Right lobe of liver (tissue), 6 donors: Measurements from ENCODE around the gene KRT36. TPM values are rescaled to one million over a fixed set of nuclear protein-coding genes. Genes with fewer than 3 reads are reported as not detected.

Experiments
- ATAC-seq, 4 donors: fragments of 200-7000 bp; cut with Tn5 transposase; one replicate each; pipeline ENCODE4 v1.9.1; 2020; ENCODE audit warnings: mild to moderate bottlenecking in 4 of 4, moderate library complexity in 4 of 4
- DNase-seq, 3 donors: peaks; one replicate each; pipeline ENCODE4 v3.0.0-alpha.2; 2020
- H3K27ac ChIP-seq, 3 donors: fragments of 200-600 bp; one replicate each; pipeline ENCODE4 v1.8.0; 2022
- H3K27me3 ChIP-seq, 2 donors: fragments of 200-600 bp; one replicate each; pipeline ENCODE4 v1.8.0; 2022
- H3K36me3 ChIP-seq, 4 donors: fragments of 200-600 bp; sonication (generic) in 1 of 4; one replicate each; pipeline versions ENCODE4 v1.5.1 to v1.8.0; 2017 to 2022; ENCODE audit warnings: control low read depth in 1 of 4
- H3K4me1 ChIP-seq, 4 donors: fragments of 200-600 bp; sonication (generic) in 1 of 4; one replicate each; pipeline versions ENCODE4 v1.5.1 to v1.8.0; 2017 to 2022; ENCODE audit warnings: control low read depth in 1 of 4
- H3K4me3 ChIP-seq, 3 donors: fragments of 200-600 bp; one replicate each; pipeline ENCODE4 v1.8.0; 2022
- H3K9me3 ChIP-seq, 4 donors: fragments of 200-600 bp; sonication (generic) in 1 of 4; one replicate each; pipeline versions ENCODE4 v1.5.1 to v1.8.0; 2017 to 2022; ENCODE audit warnings: control low read depth in 1 of 4
- CTCF ChIP-seq, 4 donors: fragments of 200-600 bp in 3 of 4; fragments of 450-650 bp in 1 of 4; IDR thresholded peaks; one replicate each; pipeline versions ENCODE4 v1.5.1 to v1.8.0; 2016 to 2022; ENCODE audit warnings: antibody characterized with exemption in 4 of 4, mild to moderate bottlenecking in 2 of 4
- POLR2A ChIP-seq: fragments of 450-650 bp; IDR thresholded peaks from one replicate; pipeline ENCODE4 v1.6.1; 2017; ENCODE audit warnings: antibody characterized with exemption, mild to moderate bottlenecking
- WGBS: methylation state at CpG from one replicate; pipeline ENCODE4 v1.1.6; 2018; ENCODE audit warnings: low coverage, low lambda C conversion rate; ENCODE audit not compliant: insufficient coverage; ENCODE audit errors: missing lambda C conversion rate; 5-methylcytosine and 5-hydroxymethylcytosine counted together
- intact Hi-C, 2 donors: fragments of 100-400 bp; cut with DNase I; formaldehyde crosslinking; loops; one replicate each; pipeline versions ENCODE4 v1.11.2 to v1.14.1; 2022
- total RNA-seq, 6 experiments: library from RNA; depleted of rRNA in 2 of 6; stranded (reverse); fragments of >200 nt in 2 of 6; fragmentation: NEBNext Ultra II Directional in 3 of 6; extraction: Animal tissue kit (Norgen Biotek cat#: 25700) in 3 of 6; gene quantifications; one replicate each; pipeline versions ENCODE4 v1.1.0 to v1.2.4, GENCODE V29; 2016 to 2023
- donor health status: DM: no; HTN: yes; CAD: no.
- donor health status: DM: no; HTN: no; CAD: no.
- donor health status: DM: no; HTN: no; CAD: no.
- donor health status: DM: no; HTN: yes; CAD: no.
- donor health status: DM: no; HTN: yes; CAD: no.

KRT36 gene
- total RNA-seq, 6 experiments from 2014 or later = not detected

GRCh38 chr17:41446806-41447205 is 42.9 kb downstream of the KRT36 start:
- H3K27ac ChIP-seq = no peak overlapping the region
- no peaks in the 10 kb centered on the region for H3K9me3 ChIP-seq
- no peak overlapping the region for H3K4me3 ChIP-seq
- intact Hi-C loops = no loop called here
- WGBS = 42% methylated on average over 2 of the region's 2 CpGs
- no peak for ATAC-seq
- TF ChIP-seq POLR2A (no peak), CTCF (IDR thresholded peaks at IDR 0.05) (no peak)
- no peak for DNase-seq
- no peaks in the 10 kb centered on the region for H3K36me3 ChIP-seq
- H3K4me1 ChIP-seq = no peaks in the 10 kb centered on the region
- no peaks in the 10 kb centered on the region for H3K27me3 ChIP-seq

GRCh38 chr17:41444640-41445039 is 45.1 kb downstream of the KRT36 start:
- no peaks in the 10 kb centered on the region for H3K27me3 ChIP-seq
- H3K4me1 ChIP-seq = no peaks in the 10 kb centered on the region
- H3K4me3 ChIP-seq = no peak overlapping the region
- no peaks in the 10 kb centered on the region for H3K9me3 ChIP-seq
- intact Hi-C loops = no loop called here
- no peak overlapping the region for H3K27ac ChIP-seq
- H3K36me3 ChIP-seq = no peaks in the 10 kb centered on the region
- DNase-seq (no peak), ATAC-seq (no peak)
- 60% methylated on average over 3 of the region's 3 CpGs for WGBS
- TF ChIP-seq POLR2A (no peak), CTCF (IDR thresholded peaks at IDR 0.05) (no peak)

- no peak overlapping the region for H3K27ac ChIP-seq
- ATAC-seq = peak in 2 of 4 donors; percentile 37 to 61
- TF ChIP-seq POLR2A (no peak), CTCF (IDR thresholded peaks at IDR 0.05) (no peak)
Observed at GRCh38 chr17:41444186-41444585, 45.5 kb downstream of the KRT36 start.

GRCh38 chr17:41442739-41443138 is 47.0 kb downstream of the KRT36 start:
- TF ChIP-seq POLR2A (no peak), CTCF (IDR thresholded peaks at IDR 0.05) (no peak)

More at GRCh38 chr17:41444186-41444585, 45.5 kb downstream of the KRT36 start:
- no peak overlapping the region for H3K4me3 ChIP-seq
- no peaks in the 10 kb centered on the region for H3K9me3 ChIP-seq
- H3K36me3 ChIP-seq = no peaks in the 10 kb centered on the region
- intact Hi-C loops = no loop called here
- no peaks in the 10 kb centered on the region for H3K4me1 ChIP-seq
- WGBS = 33% methylated on average over 1 of the region's 1 CpG
- DNase-seq = no peak
- H3K27me3 ChIP-seq = no peaks in the 10 kb centered on the region

GRCh38 chr17:41440531-41441033 is 49.1 kb downstream of the KRT36 start, which contains the start of gene KRT38:
TSS of gene KRT38 (minus strand) at chr17:41440983. CDS start at chr17:41440921, 62 bp downstream.
- no peaks in the 10 kb centered on the region for H3K27me3 ChIP-seq
- ATAC-seq (no peak), DNase-seq (no peak)
- intact Hi-C loops = no loop called here
- no peak for TF ChIP-seq CTCF (IDR thresholded peaks at IDR 0.05)
- TF ChIP-seq POLR2A = no peak
- 87% methylated on average over 3 of the region's 10 CpGs for WGBS
- H3K27ac ChIP-seq = no peak within 1 kb of the TSS
- no peak within 1 kb of the TSS for H3K4me3 ChIP-seq
- no peaks in the 10 kb centered on the region for H3K4me1 ChIP-seq
- no peaks in the 10 kb centered on the region for H3K9me3 ChIP-seq
- H3K36me3 ChIP-seq = no peaks in the 10 kb centered on the region

More at GRCh38 chr17:41442739-41443138, 47.0 kb downstream of the KRT36 start:
- no peak overlapping the region for H3K4me3 ChIP-seq
- intact Hi-C loops = no loop called here
- no peak overlapping the region for H3K27ac ChIP-seq
- H3K9me3 ChIP-seq = no peaks in the 10 kb centered on the region
- no peaks in the 10 kb centered on the region for H3K27me3 ChIP-seq
- no peaks in the 10 kb centered on the region for H3K4me1 ChIP-seq
- WGBS = 73% methylated on average over 3 of the region's 4 CpGs
- DNase-seq (no peak), ATAC-seq (no peak)
- H3K36me3 ChIP-seq = no peaks in the 10 kb centered on the region
